ENCODE results near the gene HOXA9. TPM values are rescaled to one million over a fixed set of nuclear protein-coding genes. Genes with fewer than 3 reads are reported as not detected.
A peak's percentile ranks its signal among the peaks of the same experiment; 100 is the strongest.

Gene HOXA9
- total RNA-seq, 3 donors from 2014 or later: 7.5 to 18.4 (median 9.0) TPM

- no peaks in the 10 kb centered on the region for H3K9me3 ChIP-seq
- no peak for DNase-seq (ENCODE audit: low spot score in 2 of 2)
- peak overlapping the region; percentile 57 to 80 (median 75) for H3K4me3 ChIP-seq
- TF ChIP-seq, protein P1, sequence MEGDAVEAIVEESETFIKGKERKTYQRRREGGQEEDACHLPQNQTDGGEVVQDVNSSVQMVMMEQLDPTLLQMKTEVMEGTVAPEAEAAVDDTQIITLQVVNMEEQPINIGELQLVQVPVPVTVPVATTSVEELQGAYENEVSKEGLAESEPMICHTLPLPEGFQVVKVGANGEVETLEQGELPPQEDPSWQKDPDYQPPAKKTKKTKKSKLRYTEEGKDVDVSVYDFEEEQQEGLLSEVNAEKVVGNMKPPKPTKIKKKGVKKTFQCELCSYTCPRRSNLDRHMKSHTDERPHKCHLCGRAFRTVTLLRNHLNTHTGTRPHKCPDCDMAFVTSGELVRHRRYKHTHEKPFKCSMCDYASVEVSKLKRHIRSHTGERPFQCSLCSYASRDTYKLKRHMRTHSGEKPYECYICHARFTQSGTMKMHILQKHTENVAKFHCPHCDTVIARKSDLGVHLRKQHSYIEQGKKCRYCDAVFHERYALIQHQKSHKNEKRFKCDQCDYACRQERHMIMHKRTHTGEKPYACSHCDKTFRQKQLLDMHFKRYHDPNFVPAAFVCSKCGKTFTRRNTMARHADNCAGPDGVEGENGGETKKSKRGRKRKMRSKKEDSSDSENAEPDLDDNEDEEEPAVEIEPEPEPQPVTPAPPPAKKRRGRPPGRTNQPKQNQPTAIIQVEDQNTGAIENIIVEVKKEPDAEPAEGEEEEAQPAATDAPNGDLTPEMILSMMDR (IDR thresholded peaks at IDR 0.05): no peak
- TF ChIP-seq POLR2AphosphoS5 (IDR thresholded peaks at IDR 0.05) (no peak), POLR2A (IDR thresholded peaks at IDR 0.05) (no peak)
- H3K4me1 ChIP-seq: peaks cover 0 to 4% of the 10 kb centered on the region in 2 donors
- intact Hi-C loops (cut with DNase I; ENCODE audit: low total_unique reads): loop anchor here (5.0 kb wide), 2 partner anchors 45 to 285 kb away; partner anchors contain the start of gene HOXA1
- H3K36me3 ChIP-seq: no peaks in the 10 kb centered on the region
- H3K27ac ChIP-seq: peak overlapping the region; percentile 95 to 96
- peaks cover 0 to 14% of the 10 kb centered on the region in 2 donors for H3K27me3 ChIP-seq
Measured at GRCh38 chr7:27142580-27143022, 22.7 kb downstream of the HOXA9 start.

- H3K27me3 ChIP-seq: peaks cover 0 to 12% of the 10 kb centered on the region in 2 donors
- H3K4me1 ChIP-seq: peaks cover 0 to 4% of the 10 kb centered on the region in 2 donors
- no peaks in the 10 kb centered on the region for H3K36me3 ChIP-seq
- H3K4me3 ChIP-seq: peak overlapping the region; percentile 57 to 80 (median 75)
- no peaks in the 10 kb centered on the region for H3K9me3 ChIP-seq
- peak in 1 of 2 donors; percentile 20 for DNase-seq (ENCODE audit: low spot score in 2 of 2)
- TF ChIP-seq, protein P1 (IDR thresholded peaks at IDR 0.05): no peak
- TF ChIP-seq POLR2A (IDR thresholded peaks at IDR 0.05): no peak
- TF ChIP-seq POLR2AphosphoS5 (IDR thresholded peaks at IDR 0.05): no peak
- peak overlapping the region; percentile 95 to 96 for H3K27ac ChIP-seq
- intact Hi-C loops (cut with DNase I; ENCODE audit: low total_unique reads): loop anchor here (5.0 kb wide), 2 partner anchors 45 to 285 kb away; partner anchors contain the start of gene HOXA1
Measured at GRCh38 chr7:27141923-27142579, 23.3 kb downstream of the HOXA9 start.

DNA sequence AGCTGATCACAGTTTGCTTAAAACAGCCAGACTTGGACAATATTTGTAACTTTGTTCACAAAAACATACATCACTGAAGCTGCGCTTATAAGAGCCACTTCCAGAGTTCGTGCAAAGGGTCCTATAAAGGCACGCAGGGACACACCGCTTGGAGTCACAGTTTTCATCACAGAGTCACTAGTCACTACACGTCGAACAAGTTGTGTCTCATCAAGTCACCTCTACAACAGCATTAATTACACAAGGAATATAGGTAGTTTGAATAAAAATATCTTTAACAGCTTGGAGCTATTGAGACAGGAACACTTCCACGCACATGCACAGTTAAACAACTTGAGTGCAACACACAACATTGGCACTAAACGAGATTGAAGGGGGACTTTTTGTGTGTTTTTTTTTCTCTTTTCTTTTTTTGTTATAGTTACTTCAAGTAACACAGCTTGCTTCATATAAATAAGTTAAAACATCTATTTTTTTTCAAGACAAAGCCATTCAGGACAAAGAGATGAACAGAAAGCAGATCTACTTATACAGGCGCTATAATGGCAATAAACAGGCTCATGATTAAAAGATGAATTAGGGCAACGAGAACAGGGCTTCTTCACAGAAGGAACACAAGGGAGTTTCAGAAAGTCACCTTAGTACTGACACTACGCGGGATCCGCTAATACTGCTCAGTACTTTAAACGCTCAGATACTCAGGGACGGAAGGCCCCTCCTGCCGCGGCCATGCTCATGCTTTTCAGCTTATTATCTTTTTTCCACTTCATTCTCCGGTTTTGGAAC, 24.0 kb downstream of the HOXA9 start:
- peaks cover 0 to 6% of the 10 kb centered on the region in 2 donors for H3K27me3 ChIP-seq
- TF ChIP-seq POLR2A (IDR thresholded peaks at IDR 0.05) (no peak), POLR2AphosphoS5 (IDR thresholded peaks at IDR 0.05) (no peak)
- TF ChIP-seq, protein P1 (IDR thresholded peaks at IDR 0.05): no peak
- H3K36me3 ChIP-seq: no peaks in the 10 kb centered on the region
- intact Hi-C loops (cut with DNase I; ENCODE audit: low total_unique reads): loop anchor here (5.0 kb wide), 2 partner anchors 44 to 284 kb away; partner anchors contain the start of gene HOXA1
- peak overlapping the region; percentile 95 to 96 for H3K27ac ChIP-seq
- peak in 1 of 2 donors; percentile 15 for DNase-seq (ENCODE audit: low spot score in 2 of 2)
- no peaks in the 10 kb centered on the region for H3K9me3 ChIP-seq
- peaks cover 0 to 4% of the 10 kb centered on the region in 2 donors for H3K4me1 ChIP-seq
- peak overlapping the region; percentile 57 to 80 (median 75) for H3K4me3 ChIP-seq

DNA sequence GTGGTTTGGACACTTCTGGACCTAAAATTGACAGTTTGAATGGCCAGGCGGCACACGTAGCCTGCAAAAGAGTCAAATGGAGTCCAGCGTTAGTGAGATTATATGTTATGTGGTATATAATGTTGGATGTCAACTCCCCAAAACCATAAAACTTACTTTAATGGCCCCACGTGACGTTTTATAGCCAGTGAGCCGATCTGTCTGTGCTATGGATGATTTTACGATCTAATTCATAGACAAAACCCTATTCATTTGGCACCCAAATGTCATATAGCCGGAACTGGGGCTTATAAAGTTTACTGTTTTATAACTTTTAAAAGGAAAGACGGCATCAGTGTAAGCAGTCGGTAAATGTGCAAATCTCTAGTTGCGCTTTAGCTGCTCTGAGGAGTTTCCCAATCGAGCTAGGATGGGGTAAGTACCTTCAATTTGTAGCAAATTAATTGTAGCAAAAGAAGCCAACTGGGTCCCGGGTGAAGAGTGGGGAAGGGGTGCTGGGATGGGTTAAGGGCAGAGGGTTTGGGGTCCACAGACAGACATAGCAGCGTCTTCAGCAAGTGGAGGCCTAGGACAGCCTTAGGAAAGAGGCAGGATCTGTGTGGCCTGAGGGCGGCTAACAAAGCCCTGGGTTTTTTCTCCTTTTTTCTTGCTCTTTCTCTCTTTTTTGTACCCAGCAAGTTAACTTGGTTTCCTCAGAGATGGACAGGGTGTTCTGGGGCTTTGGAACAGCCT, 25.0 kb downstream of the HOXA9 start:
- DNase-seq (ENCODE audit: low spot score in 2 of 2): peak in 1 of 2 donors; percentile 10
- H3K4me3 ChIP-seq: peak overlapping the region; percentile 23 to 80 (median 75)
- no peaks in the 10 kb centered on the region for H3K36me3 ChIP-seq
- H3K27me3 ChIP-seq: peaks cover 0 to 6% of the 10 kb centered on the region in 2 donors
- H3K9me3 ChIP-seq: no peaks in the 10 kb centered on the region
- intact Hi-C loops (cut with DNase I; ENCODE audit: low total_unique reads): loop anchor here (5.0 kb wide), 2 partner anchors 43 to 283 kb away; partner anchors contain the start of gene HOXA1
- H3K4me1 ChIP-seq: peaks cover 4 to 6% of the 10 kb centered on the region in 2 donors
- TF ChIP-seq, protein P1 (IDR thresholded peaks at IDR 0.05): no peak
- no peak for TF ChIP-seq POLR2A (IDR thresholded peaks at IDR 0.05)
- TF ChIP-seq POLR2AphosphoS5 (IDR thresholded peaks at IDR 0.05): no peak
- H3K27ac ChIP-seq: peak overlapping the region; percentile 95 to 96
